NCI-H526 (cell line): ENCODE measurements around the gene PLCH1.

Experiments used
- DNase-seq, 2 experiments: peaks; one replicate each; lab custom pipeline; 2025; lab: John Stamatoyannopoulos, UW

Gene PLCH1

DNA sequence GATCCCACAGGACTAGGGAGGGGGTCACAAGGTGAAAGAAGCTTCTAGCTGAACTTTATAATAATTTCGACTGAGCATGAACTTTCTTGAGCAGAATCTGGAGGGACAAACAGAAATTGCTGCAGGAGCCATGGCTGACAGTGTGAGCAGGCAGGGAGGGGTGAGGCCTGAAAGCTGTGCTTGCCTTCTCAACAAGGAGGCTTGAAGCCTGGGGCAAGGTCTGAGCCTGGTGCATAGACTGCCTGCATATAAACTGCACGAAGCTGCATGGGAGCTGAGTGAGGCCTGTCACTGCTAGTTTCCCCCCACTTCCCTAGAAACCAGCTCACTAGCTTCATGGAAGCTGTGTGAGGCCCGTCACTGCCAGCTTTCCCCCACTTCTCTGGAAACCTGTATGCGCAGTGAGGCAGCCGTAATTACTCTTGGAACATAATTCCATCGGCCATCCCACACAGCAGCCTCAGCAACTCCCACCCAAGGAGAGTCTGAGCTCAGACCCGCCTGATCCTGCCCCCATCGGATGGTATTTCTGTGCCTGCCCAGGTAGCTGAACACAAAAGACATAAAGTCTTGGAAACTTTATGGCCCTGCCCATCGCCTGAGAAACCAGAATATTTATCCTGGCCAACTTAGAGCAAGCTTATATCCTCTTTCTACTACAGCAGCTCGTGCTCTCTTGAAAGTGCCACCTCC, 136.5 kb downstream of the PLCH1 start:
- no peak for DNase-seq

DNA sequence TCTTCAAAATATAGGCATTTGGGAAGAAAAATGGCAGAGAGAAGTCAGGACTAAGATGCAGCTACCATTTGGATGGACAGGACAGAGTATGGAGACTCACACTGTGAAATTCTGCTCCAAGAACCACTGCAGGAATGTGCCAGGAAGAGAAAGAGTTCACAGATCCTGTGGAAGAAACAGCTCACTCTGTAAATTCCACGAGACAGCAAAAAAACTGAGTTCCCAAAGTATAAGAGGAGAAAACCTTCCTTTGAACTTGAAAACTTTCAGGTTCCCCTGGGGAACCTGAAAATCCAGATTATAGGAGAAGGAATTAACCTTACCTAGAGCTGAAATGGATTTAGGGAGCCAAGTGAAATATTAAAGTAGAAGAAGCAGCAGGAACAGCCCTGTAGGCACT, 137.1 kb downstream of the PLCH1 start:
- no peak for DNase-seq

DNA sequence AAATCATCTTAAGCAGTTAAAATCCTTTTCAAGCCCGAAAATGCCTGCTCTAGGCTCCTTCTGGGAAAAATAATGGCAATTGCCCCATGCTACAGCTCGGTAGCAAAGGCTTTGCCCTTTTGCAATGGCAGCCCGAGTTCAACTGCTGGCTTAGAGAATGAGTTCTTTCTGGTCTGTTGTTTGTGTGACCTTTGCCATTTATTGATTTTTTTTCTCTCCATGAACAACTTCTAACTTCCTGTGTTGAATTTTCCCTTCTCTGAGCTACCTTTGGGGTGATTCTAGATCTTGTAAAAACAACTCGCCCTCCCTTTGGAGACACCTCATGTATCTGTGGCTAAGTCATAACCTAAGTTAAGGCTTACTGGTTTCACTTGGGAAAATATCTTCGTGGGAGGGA, 139.3 kb downstream of the PLCH1 start:
- no peak for DNase-seq

DNA sequence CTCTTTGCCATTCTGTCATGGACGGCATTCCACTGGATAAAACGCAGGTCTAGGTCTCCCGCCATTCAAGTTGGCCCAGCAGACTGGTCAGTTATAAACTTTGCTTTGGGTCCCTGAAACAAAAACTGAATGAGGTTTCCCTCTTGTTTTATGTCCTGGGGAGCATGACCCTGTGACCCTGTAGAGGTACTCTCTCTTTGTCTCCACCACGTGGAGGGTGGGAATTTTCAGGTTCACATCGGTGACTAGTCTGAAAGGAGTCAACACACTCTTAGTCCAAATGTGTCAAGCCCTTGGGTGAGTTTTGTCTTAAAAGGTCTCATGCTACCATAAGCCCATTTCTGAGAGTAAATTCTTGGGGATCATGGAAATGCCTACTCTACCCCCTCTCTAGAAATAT, 139.9 kb downstream of the PLCH1 start:
- no peak for DNase-seq

DNA sequence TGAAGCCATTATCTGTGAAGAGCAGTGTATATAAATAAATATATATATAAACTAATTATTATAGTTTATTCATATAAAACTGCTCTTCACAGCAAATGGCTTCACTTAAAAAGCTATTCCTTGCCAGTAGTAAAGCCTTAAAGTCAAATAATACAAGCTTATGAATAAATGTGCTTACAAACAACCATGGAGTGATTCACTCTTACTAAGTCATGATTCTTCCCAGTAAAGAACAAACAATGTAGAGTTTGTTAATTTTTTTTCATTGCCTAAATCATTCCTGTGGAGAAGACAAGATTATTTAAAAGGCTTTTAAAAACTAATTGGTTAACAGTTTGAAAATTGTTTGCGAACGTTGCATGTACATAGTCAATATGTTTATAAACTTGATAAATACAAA, 140.7 kb downstream of the PLCH1 start:
- DNase-seq = no peak

DNA sequence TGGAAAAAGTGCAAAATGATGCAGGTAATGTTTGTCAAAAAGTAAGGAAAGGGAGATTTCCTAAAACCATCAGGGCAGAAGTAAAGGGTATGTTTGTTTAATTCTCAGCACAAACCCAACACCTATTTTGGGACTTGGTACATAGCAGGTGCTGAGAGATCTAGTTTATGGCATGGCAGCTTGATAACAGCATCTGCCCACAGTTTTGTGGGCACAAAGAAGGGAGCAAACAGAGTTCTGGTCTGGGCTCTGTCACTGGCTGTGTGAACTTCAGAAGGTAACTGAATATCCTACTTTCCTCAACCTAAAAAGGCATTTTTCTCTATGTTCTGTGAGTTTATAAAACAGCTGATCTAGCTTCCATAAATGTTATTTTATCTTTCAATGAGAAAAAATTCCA, 141.6 kb downstream of the PLCH1 start:
- no peak for DNase-seq

DNA sequence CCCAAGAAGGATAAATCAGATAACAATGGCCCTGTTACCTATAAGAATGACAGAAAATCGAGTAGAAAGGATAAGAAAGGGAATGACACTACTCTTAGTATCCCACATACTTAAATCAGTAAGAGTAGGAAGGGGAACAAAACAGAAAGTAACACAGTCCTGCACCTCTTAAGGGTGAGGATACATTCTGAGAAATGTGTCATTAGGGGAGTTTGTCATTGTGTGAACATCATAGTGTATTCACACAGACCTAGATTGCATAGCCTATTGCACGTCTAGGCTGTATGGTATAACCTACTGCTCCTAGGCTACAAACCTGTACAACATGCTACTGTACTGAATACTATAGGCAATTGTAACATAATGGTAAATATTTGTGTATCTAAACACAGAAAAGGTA, 142.6 kb downstream of the PLCH1 start:
- no peak for DNase-seq

DNA sequence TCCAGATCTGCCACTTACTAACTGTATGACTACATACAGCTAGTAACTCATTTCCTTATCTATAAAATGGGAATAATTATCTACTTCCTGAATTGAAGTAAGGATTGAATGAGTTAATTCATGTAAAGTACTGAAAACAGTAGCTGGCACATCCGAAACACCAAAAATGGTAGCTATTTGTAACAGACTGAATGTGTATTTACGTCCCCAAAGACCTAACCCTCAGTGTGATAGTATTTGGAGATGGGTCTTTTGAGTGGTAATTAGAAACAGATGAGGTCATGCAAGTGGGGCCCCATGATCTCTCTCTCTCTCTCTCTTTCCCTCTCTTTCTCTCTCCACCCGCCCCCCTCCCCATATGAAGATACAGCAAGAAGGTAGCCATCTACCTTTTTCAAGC, 146.2 kb downstream of the PLCH1 start:
- DNase-seq = no peak

DNA sequence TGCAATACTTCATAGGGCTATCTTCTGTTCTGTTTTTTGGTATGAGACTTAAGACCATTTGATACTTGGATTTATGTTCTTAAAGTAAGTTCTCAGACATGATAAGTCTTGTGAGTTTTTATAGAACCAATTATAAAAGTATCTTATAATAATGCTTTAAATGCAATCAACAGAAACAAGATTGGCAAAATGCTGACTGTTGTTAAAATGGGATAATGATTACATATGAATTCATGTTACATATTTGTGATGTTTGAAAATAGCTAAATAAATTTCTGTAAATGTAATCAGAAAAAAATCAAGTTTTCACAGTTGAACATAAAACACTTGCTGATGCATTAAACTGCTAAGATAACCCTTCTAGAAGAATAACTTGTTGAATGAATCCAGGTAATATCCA, 148.3 kb downstream of the PLCH1 start:
- no peak for DNase-seq

DNA sequence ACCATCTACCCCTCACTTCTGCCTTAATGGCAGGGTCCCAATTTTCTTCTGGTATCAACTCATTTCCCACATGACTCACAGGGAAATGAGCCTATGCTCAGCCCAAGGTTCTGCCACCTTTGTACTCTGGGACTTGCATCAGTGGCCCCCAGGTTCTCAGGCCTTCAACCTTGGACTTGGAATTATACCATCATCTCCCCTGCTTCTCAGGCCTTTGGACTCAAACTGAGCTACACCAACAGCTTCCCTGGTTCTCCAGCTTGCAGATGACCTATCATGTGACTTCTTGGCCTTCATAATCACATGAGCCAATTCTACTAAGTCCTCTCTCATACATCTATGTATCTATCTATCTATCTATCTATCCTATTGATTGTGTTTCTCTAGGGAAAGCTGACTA, 149.5 kb downstream of the PLCH1 start:
- DNase-seq = no peak

DNA sequence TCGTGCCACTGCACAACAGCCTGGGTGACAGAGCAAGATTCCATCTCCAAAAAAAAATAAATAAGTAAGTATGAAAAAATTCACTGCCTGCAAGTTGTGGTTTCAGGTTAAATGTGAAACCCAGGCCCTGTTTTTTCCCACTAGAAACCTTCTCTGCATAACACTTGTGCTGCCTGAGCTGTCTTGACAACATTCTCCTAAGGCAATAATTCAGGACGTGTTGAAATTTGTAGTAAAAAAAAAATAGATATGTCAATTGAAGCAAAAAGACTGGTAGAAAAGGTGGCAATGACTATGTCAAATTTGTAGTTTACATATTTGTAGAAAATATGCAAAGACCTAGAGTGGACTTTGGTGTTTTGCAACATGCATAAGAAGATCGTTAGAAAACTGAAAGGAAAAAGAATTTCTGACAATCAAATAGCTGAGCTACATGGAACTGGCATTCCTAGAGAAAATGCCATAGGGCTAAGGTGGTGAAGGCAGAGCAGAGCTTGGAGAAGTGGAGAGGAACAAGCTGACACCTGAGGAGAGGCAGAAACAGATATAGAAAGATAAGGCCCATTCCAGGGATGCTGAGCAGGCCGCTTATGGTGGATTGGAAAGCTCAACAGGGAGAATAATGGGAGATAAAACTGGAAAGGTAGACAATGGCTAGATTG, 150.2 kb downstream of the PLCH1 start:
- DNase-seq = peak in 1 of 2 experiments; percentile 50

DNA sequence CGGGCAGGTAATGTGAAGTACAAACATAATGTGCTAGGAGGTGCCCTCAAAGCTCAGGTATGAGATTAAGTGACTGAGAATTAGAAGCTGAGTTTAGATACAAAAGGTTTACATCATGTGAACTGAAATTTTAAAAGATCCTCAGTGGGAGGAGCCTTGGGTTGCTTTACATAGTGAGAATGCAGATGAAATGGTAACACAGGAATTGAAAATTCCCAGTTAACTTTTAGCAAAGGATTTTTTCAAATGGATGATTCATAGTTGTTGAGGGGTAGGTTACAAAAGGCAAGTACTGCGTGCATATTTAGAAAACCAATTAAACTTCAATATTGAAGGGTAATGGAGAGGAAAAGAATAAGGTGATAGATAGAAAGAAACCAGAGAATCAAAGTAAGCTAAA, 157.3 kb downstream of the PLCH1 start:
- no peak for DNase-seq

DNA sequence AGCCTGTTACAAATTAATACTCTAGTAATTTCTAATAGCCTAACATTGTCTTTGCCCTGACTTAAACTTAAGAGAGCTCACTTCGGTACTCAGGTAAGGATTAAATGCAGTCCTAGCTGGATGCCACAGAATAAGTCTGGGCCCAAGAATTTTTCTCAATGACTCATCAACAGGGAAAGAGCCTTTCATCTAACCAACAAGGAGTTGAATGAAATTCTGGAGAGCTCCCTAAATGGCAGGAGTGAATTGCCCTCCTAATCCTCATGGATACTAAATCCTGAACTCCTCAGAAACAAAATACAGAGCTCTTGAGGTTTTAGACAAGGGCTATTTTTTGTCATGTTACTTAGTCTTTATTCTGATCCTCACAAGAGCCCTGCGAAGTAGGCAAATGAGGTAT, 159.5 kb downstream of the PLCH1 start:
- no peak for DNase-seq

DNA sequence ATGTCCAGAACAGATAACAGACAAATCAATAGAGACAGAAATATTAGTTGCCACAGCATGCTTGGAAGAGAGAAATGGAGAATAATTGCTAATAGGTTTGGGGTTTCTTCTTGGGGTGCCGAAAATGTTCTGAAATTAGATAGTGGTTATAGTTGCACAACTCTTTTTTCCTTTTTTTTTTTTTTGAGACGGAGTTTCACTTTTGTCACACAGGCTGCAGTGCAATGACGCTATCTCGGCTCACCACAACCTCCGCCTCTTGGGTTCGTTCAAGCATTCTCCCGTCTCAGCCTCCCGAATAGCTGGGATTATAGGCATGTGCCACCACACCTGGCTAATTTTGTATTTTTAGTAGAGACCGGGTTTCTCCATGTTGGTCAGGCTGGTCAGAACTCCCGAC, 163.3 kb downstream of the PLCH1 start:
- no peak for DNase-seq

DNA sequence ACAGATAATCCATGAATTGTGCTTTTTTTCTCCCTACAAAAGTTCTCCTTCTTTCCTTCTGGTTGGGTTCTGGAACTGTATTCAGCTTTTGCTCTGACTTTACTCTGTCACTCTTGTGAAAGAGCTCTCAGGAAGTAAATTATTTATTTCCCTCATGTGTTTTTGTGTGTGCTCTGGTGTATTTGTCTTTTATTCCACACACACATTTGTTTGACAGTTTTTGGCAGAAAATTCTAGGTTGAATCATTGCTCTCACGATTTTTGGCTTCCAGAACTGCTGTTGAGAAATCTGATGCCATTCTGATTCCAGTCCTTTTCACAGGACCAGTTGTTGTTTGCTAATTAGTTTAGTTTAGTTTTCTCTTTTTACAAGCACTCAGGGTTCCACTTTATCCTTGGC, 172.8 kb downstream of the PLCH1 start:
- DNase-seq = no peak

DNA sequence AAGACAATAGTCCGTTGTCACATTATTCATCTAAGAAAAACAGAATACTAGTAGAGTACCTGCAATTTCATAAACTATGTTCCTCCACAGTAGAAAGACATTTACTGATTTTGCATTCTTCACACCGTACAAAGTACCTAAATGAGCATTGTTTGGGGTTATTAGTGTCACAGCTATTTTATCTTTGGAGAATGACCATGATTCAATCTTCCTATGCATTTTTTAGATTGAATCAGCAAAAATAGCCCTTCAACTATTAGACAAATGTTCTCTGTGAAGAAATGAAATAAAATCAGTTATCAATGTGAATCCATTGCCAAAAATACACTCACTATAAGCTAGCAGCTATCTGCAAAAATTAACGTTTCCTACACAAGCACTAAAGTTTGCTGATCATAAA, 176.6 kb downstream of the PLCH1 start:
- no peak for DNase-seq

DNA sequence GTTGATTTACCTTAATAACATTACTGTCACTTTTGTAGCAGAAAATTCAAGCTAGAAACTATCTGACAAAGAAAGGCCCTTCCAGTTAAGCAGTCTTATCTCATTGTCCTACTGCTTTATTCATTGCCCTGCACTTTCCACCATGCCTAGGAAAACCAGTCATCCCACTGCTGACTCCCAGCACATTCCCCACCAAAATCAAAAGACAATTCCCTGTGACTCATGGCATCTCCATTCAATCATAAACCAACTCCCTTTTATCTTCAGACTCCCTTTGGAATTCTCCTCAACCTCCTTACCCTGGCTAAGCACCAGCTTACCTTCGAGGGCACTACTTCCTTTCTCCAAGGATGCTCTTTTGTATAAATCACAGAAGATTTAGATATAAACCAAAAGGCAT, 184.3 kb downstream of the PLCH1 start:
- no peak for DNase-seq

DNA sequence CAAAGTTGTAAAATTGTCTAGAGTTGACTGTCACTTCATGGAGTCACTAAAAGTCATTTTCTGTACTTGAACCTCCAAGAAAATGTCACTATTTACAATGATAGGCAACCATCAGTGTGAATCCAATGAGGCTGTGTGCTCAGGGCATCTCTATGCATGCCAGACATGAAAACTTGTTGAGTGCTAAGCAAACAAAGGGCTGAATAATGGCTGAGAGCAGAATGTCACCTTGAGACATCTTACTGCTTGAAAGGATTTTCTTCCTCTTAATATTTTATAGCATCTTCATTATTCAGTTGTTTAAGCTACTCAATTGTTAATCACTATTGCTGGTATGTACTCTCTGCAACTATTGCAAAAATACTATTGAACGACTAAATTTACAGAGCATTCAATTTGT, 184.7 kb downstream of the PLCH1 start:
- no peak for DNase-seq

DNA sequence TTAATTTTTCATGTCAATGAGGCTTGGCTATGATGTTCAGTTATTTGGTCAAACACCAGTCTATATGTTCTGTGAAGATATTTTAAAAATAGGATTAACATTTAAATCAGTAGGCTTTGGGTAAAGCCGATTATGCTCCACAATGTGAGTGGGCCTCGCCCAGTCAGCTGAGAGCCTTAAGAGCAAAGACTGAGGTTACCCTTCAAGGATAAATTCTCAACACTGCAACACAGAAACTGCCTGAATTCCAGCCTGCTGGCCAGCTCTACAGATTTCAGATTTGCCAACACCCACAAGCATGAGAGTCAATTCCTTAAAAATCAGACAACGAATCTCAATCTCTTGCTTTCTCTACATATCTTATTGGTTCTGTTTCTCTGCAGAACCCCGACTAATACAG, 188.3 kb downstream of the PLCH1 start:
- no peak for DNase-seq

DNA sequence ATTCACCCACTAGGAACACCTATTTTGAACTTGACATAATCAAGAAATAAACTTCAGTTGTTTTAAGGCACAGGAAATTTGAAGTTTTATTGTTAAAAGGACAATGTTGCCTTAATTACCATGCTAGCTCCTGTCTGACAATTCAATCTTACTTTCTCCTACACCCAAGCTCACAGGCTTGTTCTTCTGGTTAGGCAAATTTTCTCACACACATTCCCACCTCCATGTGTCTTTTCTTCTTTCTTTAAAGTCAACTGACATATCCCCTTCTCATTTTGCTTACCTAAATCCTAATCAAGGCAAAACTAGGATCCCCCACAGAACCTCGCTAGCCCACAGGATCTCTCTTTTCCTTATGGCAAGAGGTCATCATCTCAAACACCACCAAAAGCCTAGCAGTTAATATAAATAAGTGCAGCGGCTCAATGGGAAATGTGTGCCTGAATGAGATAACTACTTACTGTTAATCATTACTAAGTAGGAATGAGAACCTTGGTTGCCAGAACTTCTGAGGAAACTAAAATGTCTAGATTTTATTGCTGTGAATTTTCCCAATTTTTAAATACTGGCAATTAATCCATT, 189.3 kb downstream of the PLCH1 start:
- peak in 1 of 2 experiments; percentile 50 for DNase-seq

DNA sequence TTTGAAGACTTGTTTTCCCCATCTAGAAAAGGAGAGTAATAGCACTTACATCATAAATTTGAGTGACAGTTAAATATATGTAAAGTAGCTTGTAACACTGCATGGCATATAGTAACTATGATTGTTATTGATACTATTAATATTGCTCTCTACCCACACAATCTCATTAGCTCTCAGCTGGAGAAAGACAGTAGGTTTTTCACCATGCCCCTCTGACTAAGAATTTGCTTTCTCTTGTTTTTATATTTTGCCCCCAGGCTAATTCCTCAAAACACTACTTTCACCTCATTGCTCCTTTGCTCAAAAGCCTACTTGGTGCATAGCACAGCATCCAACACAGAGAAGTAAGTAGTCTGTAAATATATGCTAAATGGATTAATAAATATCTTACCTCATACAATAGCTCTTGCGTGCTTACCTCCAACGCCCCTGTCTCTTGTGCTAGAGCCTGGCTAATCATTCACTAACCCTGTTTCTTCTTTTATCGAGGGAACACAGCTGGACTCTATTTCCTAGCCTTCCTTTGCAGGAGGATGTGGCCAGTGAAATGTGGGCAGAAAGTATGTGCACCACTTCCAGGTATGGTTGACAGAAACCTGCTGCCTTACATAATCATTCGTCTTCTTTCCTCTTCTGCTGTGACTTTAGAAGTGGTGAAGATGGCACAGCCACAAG, 190.0 kb downstream of the PLCH1 start:
- peak; percentile 55 to 85 for DNase-seq

DNA sequence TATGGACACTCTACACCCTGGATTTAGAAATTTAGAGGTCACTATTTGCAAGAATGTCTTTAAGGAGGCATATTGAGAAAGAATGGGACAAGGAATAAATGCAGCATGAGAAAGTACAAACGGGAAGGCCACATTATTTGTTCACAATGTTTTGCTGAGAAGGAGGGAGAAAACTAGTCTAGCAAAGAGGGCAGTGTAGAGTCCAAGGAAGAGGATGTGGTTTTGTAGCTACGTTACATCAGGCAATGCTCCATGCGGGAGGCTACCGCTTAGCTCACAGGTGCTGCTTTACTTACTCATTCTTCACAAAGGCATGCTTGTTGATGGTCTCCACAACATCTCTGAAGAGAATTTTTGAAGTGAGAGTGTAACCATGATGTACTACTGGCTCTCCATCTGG, 191.1 kb downstream of the PLCH1 start:
- DNase-seq = no peak

DNA sequence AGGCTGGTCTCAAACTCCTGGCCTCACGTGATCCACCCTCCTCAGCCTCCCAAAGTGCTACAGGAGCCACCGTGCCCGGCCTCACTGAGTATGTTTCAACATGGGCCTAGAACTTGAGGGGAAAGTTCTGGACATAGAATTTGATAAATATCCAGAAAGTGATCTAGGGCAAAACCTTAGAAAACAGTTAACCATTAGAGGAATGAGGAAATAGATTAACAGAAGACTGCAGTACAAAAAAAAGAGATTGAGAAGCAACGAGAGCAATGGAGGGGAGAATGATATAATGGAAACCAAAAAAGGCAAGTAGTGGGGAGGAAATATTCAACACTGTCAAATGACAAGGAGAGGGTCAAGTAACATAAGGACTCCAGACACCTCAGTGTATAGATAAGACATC, 191.5 kb downstream of the PLCH1 start:
- DNase-seq = no peak
